Astrocyte (in vitro differentiated cells and primary cell): ENCODE data around the gene TNFRSF8. TPM values are rescaled to one million over a fixed set of nuclear protein-coding genes. Genes with fewer than 3 reads are reported as not detected.

Experiments
- DNase-seq: peaks from one replicate; pipeline ENCODE4 v3.0.0-alpha.2; 2010; ENCODE audit warnings: low read depth
- FAIRE-seq: peaks from 2 replicates; lab custom pipeline; 2011; peaks lifted over from hg19 to GRCh38; lab: Jason Lieb, UNC
- H2AFZ ChIP-seq: 2 replicates; pipeline ENCODE4 v1.6.0; 2012; ENCODE audit warnings: low read depth, low read length, inconsistent platforms
- H3K27ac ChIP-seq: 2 replicates; pipeline ENCODE4 v1.5.1; 2011; ENCODE audit warnings: low read depth, low read length, inconsistent platforms
- H3K27me3 ChIP-seq: 2 replicates; pipeline ENCODE4 v1.6.0; 2011; ENCODE audit warnings: low read length, inconsistent platforms; ENCODE audit not compliant: insufficient read depth
- H3K36me3 ChIP-seq: 2 replicates; pipeline ENCODE4 v1.5.1; 2011; ENCODE audit warnings: low read length, inconsistent platforms; ENCODE audit not compliant: insufficient read depth
- H3K4me1 ChIP-seq: 2 replicates; pipeline ENCODE4 v1.5.1; 2011; ENCODE audit warnings: low read length, inconsistent platforms; ENCODE audit not compliant: insufficient read depth
- H3K4me2 ChIP-seq: 2 replicates; pipeline ENCODE4 v1.6.0; 2012; ENCODE audit warnings: low read length, inconsistent platforms
- H3K4me3 ChIP-seq: 2 replicates; pipeline ENCODE4 v1.5.1; 2011; ENCODE audit warnings: low read depth, mild to moderate bottlenecking, low read length, inconsistent platforms; ENCODE audit not compliant: insufficient read depth
- H3K79me2 ChIP-seq: 2 replicates; pipeline ENCODE4 v1.6.0; 2012; ENCODE audit warnings: mild to moderate bottlenecking, low read length, inconsistent platforms; ENCODE audit not compliant: insufficient read depth
- H3K9ac ChIP-seq: 2 replicates; pipeline ENCODE4 v1.6.0; 2012; ENCODE audit warnings: mild to moderate bottlenecking, low read length, inconsistent platforms
- H3K9me3 ChIP-seq: 2 replicates; pipeline ENCODE4 v1.5.1; 2012; ENCODE audit warnings: low read depth, mild to moderate bottlenecking, low read length, inconsistent platforms; ENCODE audit not compliant: insufficient read depth
- H4K20me1 ChIP-seq: 2 replicates; pipeline ENCODE4 v1.6.0; 2012; ENCODE audit warnings: low read length, inconsistent platforms; ENCODE audit not compliant: insufficient read depth
- H3K27ac Mint-ChIP-seq: one replicate; pipeline ENCODE4 v1.8.0; 2021; ENCODE audit warnings: mild to moderate bottlenecking, mixed read lengths; ENCODE audit not compliant: unreplicated experiment
- H3K27me3 Mint-ChIP-seq: one replicate; pipeline ENCODE4 v1.8.0; 2021; ENCODE audit warnings: low read depth, mixed read lengths; ENCODE audit not compliant: unreplicated experiment
- H3K36me3 Mint-ChIP-seq: one replicate; pipeline ENCODE4 v1.8.0; 2021; ENCODE audit warnings: low read depth, mixed read lengths; ENCODE audit not compliant: unreplicated experiment
- H3K4me1 Mint-ChIP-seq: one replicate; pipeline ENCODE4 v1.8.0; 2021; ENCODE audit warnings: low read depth, mixed read lengths; ENCODE audit not compliant: unreplicated experiment
- H3K4me3 Mint-ChIP-seq: one replicate; pipeline ENCODE4 v1.8.0; 2021; ENCODE audit warnings: mild to moderate bottlenecking, moderate library complexity, mixed read lengths; ENCODE audit not compliant: unreplicated experiment
- H3K9me3 Mint-ChIP-seq: one replicate; pipeline ENCODE4 v1.8.0; 2021; ENCODE audit warnings: mild to moderate bottlenecking, mixed read lengths; ENCODE audit not compliant: unreplicated experiment
- EZH2 ChIP-seq: IDR thresholded peaks from 2 replicates; pipeline ENCODE4 v1.6.1; 2012; ENCODE audit warnings: mild to moderate bottlenecking, low read length, inconsistent platforms; ENCODE audit not compliant: insufficient read depth
- total RNA-seq: library from RNA; stranded (reverse); gene quantifications from 2 replicates; pipeline ENCODE4 v1.2.1, GENCODE V29; 2021
- TF ChIP-seq, protein P1 (sequence below): IDR thresholded peaks from 2 replicates; pipeline ENCODE4 v1.5.1; 2011; ENCODE audit warnings: low read depth, mild to moderate bottlenecking, inconsistent platforms, low read length, moderate library complexity; ENCODE audit not compliant: insufficient read depth

TNFRSF8 gene
- total RNA-seq, 1 donor from 2014 or later: 0.16 TPM

DNA sequence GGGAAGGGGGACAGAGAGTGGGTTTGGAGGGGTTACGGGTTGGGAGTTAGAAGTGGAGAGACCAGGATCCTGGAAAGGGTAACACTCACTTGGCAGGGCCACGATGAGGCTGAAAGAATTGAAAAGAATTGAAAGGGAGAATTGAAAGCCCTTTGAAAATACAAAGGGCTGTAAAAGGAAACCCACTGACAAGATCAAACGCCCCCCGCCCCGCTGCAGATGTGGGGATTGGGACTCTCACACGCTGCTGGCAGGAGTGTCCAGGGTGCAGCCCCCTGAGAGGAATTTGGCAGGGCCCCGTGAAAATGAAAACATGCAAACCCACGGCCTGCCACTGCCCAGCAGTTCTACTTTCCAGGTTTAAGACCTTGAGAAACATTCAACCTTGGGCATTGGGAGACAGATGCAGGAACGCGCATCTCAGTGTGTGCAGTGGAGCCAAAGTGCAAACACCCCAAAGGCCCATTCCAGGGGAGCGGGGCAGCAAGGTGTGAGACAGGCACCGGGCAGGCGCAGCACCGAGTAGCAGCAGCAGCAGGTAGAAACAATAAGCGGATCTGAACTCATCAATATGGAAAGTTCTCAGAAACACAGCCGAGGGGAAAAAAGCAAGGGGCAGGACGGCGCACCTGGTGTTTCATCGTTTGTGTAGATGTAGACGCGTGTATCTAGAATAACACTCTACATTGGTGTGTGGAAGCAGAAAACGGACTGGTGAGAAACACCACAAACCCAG, 95.4 kb downstream of the TNFRSF8 start:
- Mint-ChIP-seq H3K36me3 (no peaks in the 10 kb centered on the region), H3K9me3 (peaks cover 2% of the 10 kb centered on the region), H3K27ac (no peak overlapping the region), H3K27me3 (peaks cover 26% of the 10 kb centered on the region), H3K4me3 (no peak overlapping the region), H3K4me1 (peaks cover 12% of the 10 kb centered on the region)
- Histone ChIP-seq H2AFZ (no peak overlapping the region), H3K36me3 (no peaks in the 10 kb centered on the region), H3K27ac (no peak overlapping the region), H4K20me1 (peaks cover 5% of the 10 kb centered on the region), H3K4me1 (peaks cover 16% of the 10 kb centered on the region), H3K4me2 (no peak overlapping the region), H3K4me3 (no peak overlapping the region), H3K9me3 (no peaks in the 10 kb centered on the region), H3K79me2 (no peaks in the 10 kb centered on the region), H3K27me3 (peaks cover 3% of the 10 kb centered on the region), H3K9ac (no peak overlapping the region)
- FAIRE-seq: no peak
- TF ChIP-seq, protein P1, sequence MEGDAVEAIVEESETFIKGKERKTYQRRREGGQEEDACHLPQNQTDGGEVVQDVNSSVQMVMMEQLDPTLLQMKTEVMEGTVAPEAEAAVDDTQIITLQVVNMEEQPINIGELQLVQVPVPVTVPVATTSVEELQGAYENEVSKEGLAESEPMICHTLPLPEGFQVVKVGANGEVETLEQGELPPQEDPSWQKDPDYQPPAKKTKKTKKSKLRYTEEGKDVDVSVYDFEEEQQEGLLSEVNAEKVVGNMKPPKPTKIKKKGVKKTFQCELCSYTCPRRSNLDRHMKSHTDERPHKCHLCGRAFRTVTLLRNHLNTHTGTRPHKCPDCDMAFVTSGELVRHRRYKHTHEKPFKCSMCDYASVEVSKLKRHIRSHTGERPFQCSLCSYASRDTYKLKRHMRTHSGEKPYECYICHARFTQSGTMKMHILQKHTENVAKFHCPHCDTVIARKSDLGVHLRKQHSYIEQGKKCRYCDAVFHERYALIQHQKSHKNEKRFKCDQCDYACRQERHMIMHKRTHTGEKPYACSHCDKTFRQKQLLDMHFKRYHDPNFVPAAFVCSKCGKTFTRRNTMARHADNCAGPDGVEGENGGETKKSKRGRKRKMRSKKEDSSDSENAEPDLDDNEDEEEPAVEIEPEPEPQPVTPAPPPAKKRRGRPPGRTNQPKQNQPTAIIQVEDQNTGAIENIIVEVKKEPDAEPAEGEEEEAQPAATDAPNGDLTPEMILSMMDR: no peak
- TF ChIP-seq EZH2: no peak
- DNase-seq: no peak

- peaks cover 3% of the 10 kb centered on the region for H3K27me3 ChIP-seq
- Mint-ChIP-seq H3K27me3 (peaks cover 34% of the 10 kb centered on the region), H3K27ac (no peak overlapping the region), H3K36me3 (no peaks in the 10 kb centered on the region), H3K9me3 (peaks cover 2% of the 10 kb centered on the region), H3K4me3 (no peak overlapping the region), H3K4me1 (peaks cover 10% of the 10 kb centered on the region)
- peaks cover 5% of the 10 kb centered on the region for H4K20me1 ChIP-seq
- no peaks in the 10 kb centered on the region for H3K9me3 ChIP-seq
- H3K4me1 ChIP-seq: peaks cover 12% of the 10 kb centered on the region
- FAIRE-seq (no peak), DNase-seq (no peak)
- no peak overlapping the region for H3K4me3 ChIP-seq
- TF ChIP-seq, protein P1: no peak
- TF ChIP-seq EZH2: no peak
- no peak overlapping the region for H3K4me2 ChIP-seq
- no peak overlapping the region for H3K9ac ChIP-seq
- no peak overlapping the region for H2AFZ ChIP-seq
- no peaks in the 10 kb centered on the region for H3K36me3 ChIP-seq
- no peaks in the 10 kb centered on the region for H3K79me2 ChIP-seq
- H3K27ac ChIP-seq: no peak overlapping the region
Observed at GRCh38 chr1:12159816-12160215, 96.7 kb downstream of the TNFRSF8 start.

DNA sequence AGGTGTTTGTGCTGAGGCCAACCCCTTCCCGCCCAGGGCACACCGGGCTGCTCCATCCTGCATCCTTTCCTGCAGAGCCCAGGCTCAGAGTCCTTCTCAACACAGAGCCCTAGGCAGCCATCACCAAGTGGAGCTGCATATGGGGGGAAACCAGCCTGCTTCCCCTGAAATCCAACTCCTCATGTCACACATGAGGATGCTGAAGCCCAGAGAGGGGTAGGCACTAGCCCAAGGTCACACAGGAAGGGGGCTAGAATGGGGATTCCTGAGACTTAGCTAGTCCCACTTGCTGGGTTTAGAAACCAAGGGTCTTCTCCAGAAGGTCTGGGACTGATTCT, 98.2 kb downstream of the TNFRSF8 start:
- Histone ChIP-seq H3K79me2 (no peaks in the 10 kb centered on the region), H3K36me3 (no peaks in the 10 kb centered on the region), H4K20me1 (peaks cover 5% of the 10 kb centered on the region), H2AFZ (no peak overlapping the region), H3K27ac (no peak overlapping the region), H3K4me2 (peak overlapping the region; percentile 64), H3K27me3 (peaks cover 12% of the 10 kb centered on the region), H3K9me3 (no peaks in the 10 kb centered on the region), H3K4me1 (peaks cover 12% of the 10 kb centered on the region), H3K9ac (no peak overlapping the region), H3K4me3 (peak overlapping the region; percentile 13)
- Mint-ChIP-seq H3K4me3 (no peak overlapping the region), H3K4me1 (peaks cover 10% of the 10 kb centered on the region), H3K9me3 (no peaks in the 10 kb centered on the region), H3K36me3 (no peaks in the 10 kb centered on the region), H3K27me3 (peaks cover 41% of the 10 kb centered on the region), H3K27ac (no peak overlapping the region)
- TF ChIP-seq, protein P1: no peak
- TF ChIP-seq EZH2: no peak
- FAIRE-seq: no peak
- no peak for DNase-seq
